HepG2 (cell line): ENCODE measurements around the gene RHBDL1. TPM values are rescaled to one million over a fixed set of nuclear protein-coding genes. Genes with fewer than 3 reads are reported as not detected.

Experiments
- AGO1 ChIP-seq: fragments of 200-400 bp; formaldehyde crosslinking; IDR thresholded peaks from 2 replicates; pipeline ENCODE4 v1.6.1; 2017; ENCODE audit warnings: mild to moderate bottlenecking, low read depth, low read length, moderate library complexity; ENCODE audit not compliant: poor library complexity, severe bottlenecking
- AKAP8 ChIP-seq: sonication (generic); formaldehyde crosslinking; IDR thresholded peaks from 2 replicates; pipeline ENCODE4 v1.5.1; 2020; ENCODE audit warnings: mild to moderate bottlenecking, missing genetic modification reagents
- HMGXB3 ChIP-seq: sonication (generic); formaldehyde crosslinking; IDR thresholded peaks from 2 replicates; pipeline ENCODE4 v1.4.0; 2020; ENCODE audit warnings: missing genetic modification reagents, borderline replicate concordance
- IRF2 ChIP-seq: IDR thresholded peaks from 2 replicates; pipeline ENCODE4 v1.6.1; 2018; ENCODE audit warnings: missing genetic modification reagents, missing compliant biosample characterization
- KDM6A ChIP-seq: IDR thresholded peaks from 2 replicates; pipeline ENCODE4 v1.6.1; 2016; ENCODE audit warnings: low read depth
- SAP130 ChIP-seq: IDR thresholded peaks from 2 replicates; pipeline ENCODE4 v1.6.1; 2016; ENCODE audit warnings: low read depth
- SP4 ChIP-seq: sonication (generic); formaldehyde crosslinking; IDR thresholded peaks from 2 replicates; pipeline ENCODE4 v1.8.1; 2023; ENCODE audit warnings: mild to moderate bottlenecking, missing genetic modification reagents
- TAF1 ChIP-seq: sonication (generic); formaldehyde crosslinking; IDR thresholded peaks from 2 replicates; pipeline ENCODE4 v1.4.0; 2020; ENCODE audit warnings: missing genetic modification reagents
- TEAD2 ChIP-seq: sonication (generic); formaldehyde crosslinking; IDR thresholded peaks from 2 replicates; pipeline ENCODE4 v1.9.0; 2021; ENCODE audit warnings: missing genetic modification reagents
- YEATS4 ChIP-seq: sonication (generic); formaldehyde crosslinking; IDR thresholded peaks from 2 replicates; pipeline ENCODE4 v1.4.0; 2020; ENCODE audit warnings: missing genetic modification reagents, borderline replicate concordance
- ZBTB44 ChIP-seq: sonication (generic); formaldehyde crosslinking; IDR thresholded peaks from 2 replicates; pipeline ENCODE4 v1.4.0; 2020; ENCODE audit warnings: missing genetic modification reagents
- ZNF12 ChIP-seq: sonication (generic); formaldehyde crosslinking; IDR thresholded peaks from 2 replicates; pipeline ENCODE4 v1.5.0; 2020; ENCODE audit warnings: missing genetic modification reagents
- ZNF225 ChIP-seq: sonication (generic); formaldehyde crosslinking; IDR thresholded peaks from 2 replicates; pipeline ENCODE4 v1.4.0; 2020; ENCODE audit warnings: mild to moderate bottlenecking, missing genetic modification reagents
- ZNF3 ChIP-seq: IDR thresholded peaks from 2 replicates; pipeline ENCODE4 v1.7.0; 2017; ENCODE audit warnings: inconsistent platforms
- ZNF333 ChIP-seq: sonication (generic); formaldehyde crosslinking; IDR thresholded peaks from 2 replicates; pipeline ENCODE4 v1.4.0; 2020; ENCODE audit warnings: mild to moderate bottlenecking, missing genetic modification reagents, borderline replicate concordance
- ZNF510 ChIP-seq: sonication (generic); formaldehyde crosslinking; IDR thresholded peaks from 2 replicates; pipeline ENCODE4 v1.4.0; 2020; ENCODE audit warnings: low read depth, mild to moderate bottlenecking, missing genetic modification reagents
- ZNF629 ChIP-seq: sonication (generic); formaldehyde crosslinking; conservative IDR thresholded peaks from 2 replicates; pipeline ENCODE4 v1.5.0; 2020; ENCODE audit warnings: missing genetic modification reagents
- ZNF639 ChIP-seq: conservative IDR thresholded peaks from 2 replicates; pipeline ENCODE4 v1.6.1; 2018; ENCODE audit warnings: missing genetic modification reagents
- polyA plus RNA-seq, 8 experiments: library from polyadenylated mRNA; depleted of rRNA in 3 of 8; stranded (reverse) in 7 of 8; unstranded in 1 of 8; fragments of >200 nt; fragmentation: Illumina TruSeq in 4 of 8; extraction: Trizol in 4 of 8; gene quantifications; 2 replicates each; pipeline versions ENCODE4 v1.2.1 to v1.2.3, GENCODE V29; 2011 to 2016; ENCODE audit warnings: low read depth in 4 of 8, missing spikeins in 1 of 8, mixed read lengths in 1 of 8; ENCODE audit not compliant: insufficient read depth in 1 of 8
- total RNA-seq, 5 experiments: library from RNA; depleted of rRNA; stranded (reverse); fragments of >200 nt; fragmentation: Illumina TruSeq; extraction: Trizol; gene quantifications; 2 replicates each; pipeline ENCODE4 v1.2.3, GENCODE V29; 2016; ENCODE audit warnings: low read depth in 1 of 5
- TF ChIP-seq, protein P1 (sequence below): sonication (generic); formaldehyde crosslinking; IDR thresholded peaks from 2 replicates; pipeline ENCODE4 v1.4.0; 2020; ENCODE audit warnings: mild to moderate bottlenecking, missing genetic modification reagents
- TF ChIP-seq, protein P2 (sequence below): sonication (generic); formaldehyde crosslinking; IDR thresholded peaks from 2 replicates; pipeline ENCODE4 v1.5.1; 2020; ENCODE audit warnings: missing genetic modification reagents, mild to moderate bottlenecking, borderline replicate concordance

RHBDL1 gene
- total and polyA plus RNA-seq, 2 of the 13 experiments (the other 11 are each of a cell fraction or from before 2014, with no cell fraction given) = 1.8 to 3.8 TPM

DNA sequence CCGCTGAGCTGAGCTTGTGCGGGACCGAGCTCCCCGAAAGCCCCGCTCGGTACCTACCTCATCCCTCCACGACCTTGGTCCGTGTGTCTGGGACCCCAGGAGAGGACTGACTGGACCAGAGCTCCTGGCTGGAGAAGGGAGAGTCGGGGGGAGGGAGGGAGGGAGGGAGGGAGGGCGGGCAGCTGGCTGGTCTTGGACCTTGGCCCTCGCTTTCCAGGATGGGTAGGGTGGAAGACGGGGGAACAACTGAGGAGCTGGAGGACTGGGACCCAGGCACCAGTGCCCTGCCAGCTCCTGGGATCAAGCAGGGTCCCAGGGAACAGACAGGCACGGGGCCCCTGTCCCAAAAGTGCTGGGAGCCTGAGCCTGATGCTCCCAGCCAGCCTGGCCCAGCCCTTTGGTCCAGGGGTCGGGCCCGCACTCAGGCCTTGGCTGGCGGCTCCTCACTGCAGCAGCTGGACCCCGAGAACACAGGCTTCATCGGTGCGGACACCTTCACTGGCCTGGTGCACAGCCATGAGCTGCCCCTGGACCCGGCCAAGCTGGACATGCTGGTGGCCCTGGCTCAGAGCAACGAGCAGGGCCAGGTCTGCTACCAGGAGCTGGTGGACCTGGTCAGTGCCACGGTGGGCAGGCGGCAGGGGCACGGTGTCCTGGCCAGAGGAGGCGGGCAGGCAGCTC is 553 bp downstream of the RHBDL1 start (continued):
- TF ChIP-seq HMGXB3 (CRISPR knock-in tag) (no peak), AGO1 (peak; percentile 75), IRF2 (CRISPR knock-in tag) (0 out of 2 replicates have a peak, but pooled peaks have one; percentile 17), ZNF510 (CRISPR knock-in tag) (no peak), ZNF3 (CRISPR knock-in tag) (no peak), ZNF333 (0 out of 2 replicates have a peak, but pooled peaks have one; percentile 14), SAP130 (CRISPR knock-in tag) (peak; percentile 25; the same call in 1 of the 2 replicates), ZNF12 (CRISPR knock-in tag) (no peak), TAF1 (CRISPR knock-in tag) (no peak), SP4 (CRISPR knock-in tag) (no peak), ZNF225 (CRISPR knock-in tag) (no peak), AKAP8 (CRISPR knock-in tag) (peak; percentile 68; the same call in 1 of the 2 replicates), YEATS4 (CRISPR knock-in tag) (no peak), ZBTB44 (CRISPR knock-in tag) (no peak), ZNF629 (CRISPR knock-in tag) (peak; percentile 55; the same call in 1 of the 2 replicates), KDM6A (CRISPR knock-in tag) (no peak), TEAD2 (no peak), ZNF639 (CRISPR knock-in tag) (no peak)
- TF ChIP-seq, protein P1, sequence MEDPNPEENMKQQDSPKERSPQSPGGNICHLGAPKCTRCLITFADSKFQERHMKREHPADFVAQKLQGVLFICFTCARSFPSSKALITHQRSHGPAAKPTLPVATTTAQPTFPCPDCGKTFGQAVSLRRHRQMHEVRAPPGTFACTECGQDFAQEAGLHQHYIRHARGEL (CRISPR knock-in tag) = no peak
- TF ChIP-seq, protein P2, sequence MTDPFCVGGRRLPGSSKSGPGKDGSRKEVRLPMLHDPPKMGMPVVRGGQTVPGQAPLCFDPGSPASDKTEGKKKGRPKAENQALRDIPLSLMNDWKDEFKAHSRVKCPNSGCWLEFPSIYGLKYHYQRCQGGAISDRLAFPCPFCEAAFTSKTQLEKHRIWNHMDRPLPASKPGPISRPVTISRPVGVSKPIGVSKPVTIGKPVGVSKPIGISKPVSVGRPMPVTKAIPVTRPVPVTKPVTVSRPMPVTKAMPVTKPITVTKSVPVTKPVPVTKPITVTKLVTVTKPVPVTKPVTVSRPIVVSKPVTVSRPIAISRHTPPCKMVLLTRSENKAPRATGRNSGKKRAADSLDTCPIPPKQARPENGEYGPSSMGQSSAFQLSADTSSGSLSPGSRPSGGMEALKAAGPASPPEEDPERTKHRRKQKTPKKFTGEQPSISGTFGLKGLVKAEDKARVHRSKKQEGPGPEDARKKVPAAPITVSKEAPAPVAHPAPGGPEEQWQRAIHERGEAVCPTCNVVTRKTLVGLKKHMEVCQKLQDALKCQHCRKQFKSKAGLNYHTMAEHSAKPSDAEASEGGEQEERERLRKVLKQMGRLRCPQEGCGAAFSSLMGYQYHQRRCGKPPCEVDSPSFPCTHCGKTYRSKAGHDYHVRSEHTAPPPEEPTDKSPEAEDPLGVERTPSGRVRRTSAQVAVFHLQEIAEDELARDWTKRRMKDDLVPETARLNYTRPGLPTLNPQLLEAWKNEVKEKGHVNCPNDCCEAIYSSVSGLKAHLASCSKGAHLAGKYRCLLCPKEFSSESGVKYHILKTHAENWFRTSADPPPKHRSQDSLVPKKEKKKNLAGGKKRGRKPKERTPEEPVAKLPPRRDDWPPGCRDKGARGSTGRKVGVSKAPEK = no peak
